ENCODE data around the gene ZNF366.

Gene ZNF366

GRCh38 chr5:72463449-72464052 is 43.7 kb downstream of the ZNF366 start:
- no peak for DNase-seq

GRCh38 chr5:72460413-72460812 is 46.8 kb downstream of the ZNF366 start:
- no peak for DNase-seq

DNA sequence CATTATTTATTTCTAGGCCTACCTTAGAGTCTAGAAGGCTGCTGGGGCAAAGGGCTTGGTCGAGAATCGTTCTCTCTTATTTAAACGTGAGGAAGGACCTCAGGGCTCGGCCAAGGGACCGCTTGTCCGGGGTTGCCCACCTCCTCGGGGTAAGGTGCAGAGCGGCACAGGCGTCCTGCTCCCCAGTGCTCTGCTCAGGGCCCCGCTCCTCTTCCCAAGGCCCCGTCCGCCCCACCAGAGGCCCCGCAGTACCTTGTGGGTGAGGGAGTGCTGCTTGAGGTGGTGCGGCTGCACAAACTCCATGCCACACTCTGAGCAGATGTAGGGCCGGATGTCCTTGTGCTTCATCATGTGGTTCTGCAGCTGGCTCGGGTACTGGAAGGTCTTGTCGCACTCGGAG is 47.3 kb downstream of the ZNF366 start:
- DNase-seq = no peak

- DNase-seq = peak; percentile 43
These were observed 48.0 kb downstream of the ZNF366 start for GRCh38 chr5:72459089-72459661.

GRCh38 chr5:72458407-72458806 is 48.8 kb downstream of the ZNF366 start:
- DNase-seq = no peak

DNA sequence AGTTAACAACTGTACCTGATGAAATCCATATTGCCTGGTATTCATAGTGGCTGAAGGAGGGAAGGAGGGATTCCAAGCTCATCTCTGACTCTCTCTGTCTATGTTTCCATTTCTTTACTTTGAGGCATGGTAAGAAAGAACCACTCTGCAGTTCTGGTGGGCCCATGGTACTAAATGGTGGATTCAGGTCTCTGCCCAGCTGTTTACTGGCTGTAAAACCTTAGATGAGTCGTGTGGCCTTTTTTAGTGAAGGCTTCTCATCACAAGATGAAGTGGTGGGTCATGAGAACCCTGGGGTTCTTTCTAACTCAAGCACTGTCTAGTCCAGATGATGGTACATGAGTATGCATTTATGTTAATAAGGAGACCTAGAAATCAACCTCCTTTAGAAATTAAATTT is 49.7 kb downstream of the ZNF366 start:
- DNase-seq = no peak

DNA sequence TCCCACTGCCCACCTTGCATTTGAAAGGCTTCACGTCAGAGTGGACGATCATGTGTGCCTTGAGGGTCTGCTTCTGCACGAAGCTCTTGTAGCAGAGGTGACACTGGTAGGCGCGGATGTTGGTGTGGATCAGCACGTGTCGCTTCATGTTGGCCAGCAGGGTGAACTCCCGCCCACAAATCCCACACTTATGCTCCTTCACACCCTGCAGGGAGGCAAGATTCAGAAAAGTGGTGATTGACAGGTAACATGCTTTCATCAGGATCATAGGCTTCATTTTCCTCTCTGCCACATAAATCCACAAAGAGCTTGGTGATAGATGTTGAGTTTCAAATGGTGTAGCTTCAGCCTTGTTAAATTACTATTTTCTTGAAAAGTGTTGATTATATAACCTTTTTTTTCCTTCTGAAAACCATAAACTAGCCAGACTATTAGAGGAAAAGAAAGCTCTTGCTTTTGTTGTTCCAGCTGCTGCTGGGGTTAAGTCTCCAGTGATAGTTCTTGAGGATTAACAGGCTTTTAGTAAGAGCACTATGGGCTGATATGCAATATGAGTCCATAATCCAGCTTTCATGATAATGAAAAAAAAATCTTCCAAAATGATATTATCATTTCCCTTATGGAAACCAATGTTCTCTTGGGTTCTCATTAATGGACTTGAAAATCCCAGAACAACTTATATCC is 50.7 kb downstream of the ZNF366 start:
- no peak for DNase-seq

DNA sequence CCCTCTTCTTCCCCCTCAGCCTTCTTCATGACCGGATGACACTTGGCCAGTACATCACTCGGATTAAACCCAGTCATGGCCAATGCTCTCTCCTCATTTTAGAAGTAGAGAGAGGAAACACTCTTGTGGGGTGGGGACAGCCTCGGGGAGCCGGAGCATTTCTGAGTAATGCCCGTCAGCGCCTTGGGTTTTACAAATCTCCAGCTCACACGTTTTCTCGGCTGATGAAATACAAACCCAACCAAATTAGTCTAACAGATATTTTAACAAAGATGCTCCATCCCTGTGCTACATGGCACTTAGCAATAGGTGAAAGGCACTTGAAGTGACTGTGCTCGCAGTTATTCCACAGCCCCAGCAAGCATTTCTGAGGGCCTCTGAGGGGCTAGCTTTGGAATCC is 51.7 kb downstream of the ZNF366 start:
- DNase-seq = no peak

DNA sequence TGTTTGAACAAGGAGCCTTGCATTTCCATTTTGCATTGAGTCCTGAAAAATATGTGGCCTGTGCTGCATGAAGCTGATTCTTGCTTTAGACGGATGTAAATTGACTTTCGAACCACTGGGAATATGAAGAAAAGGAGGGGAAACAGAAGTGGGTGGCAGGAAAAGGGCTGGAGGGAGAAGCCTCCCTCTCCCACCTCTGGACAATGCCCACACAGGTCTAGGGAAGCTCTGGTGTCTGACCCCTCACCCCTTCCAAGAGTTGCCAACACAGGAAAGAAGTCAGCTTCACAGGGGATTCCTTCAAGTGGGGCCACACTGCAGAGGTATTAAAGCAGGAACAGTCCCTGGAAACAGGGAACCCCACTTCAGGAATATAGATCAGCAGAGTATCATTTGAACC is 52.2 kb downstream of the ZNF366 start:
- no peak for DNase-seq

DNA sequence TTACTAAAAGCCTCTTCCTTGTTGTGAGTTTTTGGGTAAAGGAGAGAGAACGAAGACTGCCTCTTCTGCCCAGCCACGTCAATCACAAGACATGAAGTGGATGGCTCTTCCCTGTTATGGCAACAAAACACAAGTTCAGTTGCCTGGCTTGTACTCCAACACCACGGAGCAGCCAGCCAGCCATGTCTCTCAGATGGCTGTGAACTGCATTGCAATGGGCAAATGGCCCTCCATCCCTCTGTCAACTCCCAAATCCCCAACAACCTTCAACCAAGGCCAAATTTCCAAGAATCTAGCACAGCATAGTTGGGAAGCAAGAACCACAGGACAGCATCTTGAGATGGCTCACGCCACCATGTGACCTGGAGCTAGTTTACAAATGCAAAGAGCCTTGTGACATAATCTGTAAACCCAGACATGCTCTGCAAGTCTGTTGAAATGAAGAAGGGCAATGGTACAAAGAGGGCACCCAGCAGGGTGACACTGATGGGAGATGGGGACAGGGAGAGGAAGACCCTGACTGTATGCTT is 53.9 kb downstream of the ZNF366 start:
- DNase-seq = no peak

DNA sequence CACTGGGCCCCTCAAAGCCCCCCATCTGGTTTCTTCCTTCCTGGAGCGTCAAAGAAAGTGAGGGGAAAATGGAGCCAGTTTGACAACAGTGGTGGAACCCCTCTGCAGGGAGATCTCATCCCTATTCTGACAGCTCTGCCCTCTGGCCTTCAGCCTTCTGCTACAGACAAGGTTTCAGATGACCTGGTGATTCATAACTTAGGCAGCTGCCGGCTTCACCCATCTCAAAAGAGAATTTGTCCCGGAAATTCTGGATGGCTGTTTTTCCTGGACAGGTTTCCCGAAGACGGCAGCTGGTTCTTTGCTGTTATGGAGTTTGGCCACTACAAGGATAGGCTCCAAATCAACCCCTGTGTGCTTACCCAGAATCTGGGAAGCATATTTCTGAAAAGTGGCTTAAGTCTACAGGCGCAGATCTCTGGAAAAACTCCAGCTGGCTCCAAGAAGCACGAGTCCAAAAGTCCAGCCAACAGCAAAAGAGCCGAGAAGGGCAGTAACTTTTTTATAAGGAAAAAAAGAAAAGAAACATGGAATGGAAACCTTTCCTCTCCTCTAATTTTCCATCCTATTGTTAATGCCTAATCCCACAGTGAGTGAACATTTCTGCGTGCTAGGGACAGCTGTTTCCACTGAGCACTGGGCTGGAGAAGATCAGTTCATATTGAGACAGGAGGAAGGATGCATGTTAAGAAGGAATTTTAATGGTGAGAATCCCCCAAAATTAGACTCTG is 54.5 kb downstream of the ZNF366 start:
- peak; percentile 77 for DNase-seq

GRCh38 chr5:72451741-72452505 is 55.3 kb downstream of the ZNF366 start:
- peak; percentile 10 for DNase-seq

GRCh38 chr5:72448368-72448767 is 58.8 kb downstream of the ZNF366 start:
- no peak for DNase-seq

- DNase-seq = no peak
These were observed 59.5 kb downstream of the ZNF366 start for GRCh38 chr5:72447751-72448150.

- no peak for DNase-seq
These were observed 61.2 kb downstream of the ZNF366 start for GRCh38 chr5:72445969-72446368.

- DNase-seq = no peak
These were observed 63.3 kb downstream of the ZNF366 start for GRCh38 chr5:72443883-72444282.

- peak; percentile 70 for DNase-seq
These were observed 65.2 kb downstream of the ZNF366 start for GRCh38 chr5:72441862-72442540.

GRCh38 chr5:72441094-72441723 is 66.0 kb downstream of the ZNF366 start:
- no peak for DNase-seq

GRCh38 chr5:72440207-72440638 is 67.0 kb downstream of the ZNF366 start:
- DNase-seq = no peak

GRCh38 chr5:72439192-72439591 is 68.0 kb downstream of the ZNF366 start:
- DNase-seq = no peak

- DNase-seq = peak; percentile 34
These were observed 69.1 kb downstream of the ZNF366 start for GRCh38 chr5:72438141-72438540.

Data from NCI-H226 (cell line).